HepG2 (cell line): ENCODE measurements around the gene KIFC1.

Source experiments
- BRD4 ChIP-seq: sonication (generic); formaldehyde crosslinking; IDR thresholded peaks from 2 replicates; pipeline ENCODE4 v1.4.0; 2020; ENCODE audit warnings: missing genetic modification reagents
- FOXM1 ChIP-seq: sonication (generic); formaldehyde crosslinking; IDR thresholded peaks from 2 replicates; pipeline ENCODE4 v1.5.0; 2020; ENCODE audit warnings: missing genetic modification reagents
- JUND ChIP-seq: sonication (generic); formaldehyde crosslinking; IDR thresholded peaks from 2 replicates; pipeline ENCODE4 v1.8.0; 2022; ENCODE audit warnings: mild to moderate bottlenecking, missing genetic modification reagents
- NR2C2 ChIP-seq: sonication (generic); formaldehyde crosslinking; IDR thresholded peaks from 2 replicates; pipeline ENCODE4 v1.4.0; 2020; ENCODE audit warnings: missing genetic modification reagents, mild to moderate bottlenecking, moderate library complexity, borderline replicate concordance
- POLR2A ChIP-seq, 2 experiments: IDR thresholded peaks; 2 replicates each; pipeline ENCODE4 v1.6.1; 2011; ENCODE audit warnings: low read depth in 2 of 2, low read length in 2 of 2, mild to moderate bottlenecking in 1 of 2, moderate library complexity in 1 of 2; ENCODE audit not compliant: insufficient read depth in 1 of 2
- RBAK ChIP-seq: sonication (generic); formaldehyde crosslinking; IDR thresholded peaks from 2 replicates; pipeline ENCODE4 v1.5.1; 2020; ENCODE audit warnings: mild to moderate bottlenecking, missing genetic modification reagents
- REXO4 ChIP-seq: sonication (generic); formaldehyde crosslinking; IDR thresholded peaks from 2 replicates; pipeline ENCODE4 v1.8.0; 2022; ENCODE audit warnings: missing genetic modification reagents, mild to moderate bottlenecking, borderline replicate concordance
- YY1 ChIP-seq: IDR thresholded peaks from 2 replicates; pipeline ENCODE4 v1.6.1; 2011; ENCODE audit warnings: low read length, low read depth, moderate library complexity, mild to moderate bottlenecking; ENCODE audit not compliant: insufficient read depth, insufficient replicate concordance
- ZHX1 ChIP-seq: sonication (generic); formaldehyde crosslinking; IDR thresholded peaks from 2 replicates; pipeline ENCODE4 v1.8.1; 2022; ENCODE audit warnings: low read depth, mild to moderate bottlenecking, missing genetic modification reagents
- ZNF138 ChIP-seq: sonication (generic); formaldehyde crosslinking; IDR thresholded peaks from 2 replicates; pipeline ENCODE4 v1.5.0; 2020; ENCODE audit warnings: mild to moderate bottlenecking, low read depth, missing genetic modification reagents
- ZNF747 ChIP-seq: sonication (generic); formaldehyde crosslinking; IDR thresholded peaks from 2 replicates; pipeline ENCODE4 v1.8.1; 2023; ENCODE audit warnings: missing genetic modification reagents, mild to moderate bottlenecking, borderline replicate concordance

GRCh38 chr6:33426590-33427511 is 35.2 kb downstream of the KIFC1 start:
- no peak for TF ChIP-seq NR2C2 (CRISPR knock-in tag)
- TF ChIP-seq BRD4 (CRISPR knock-in tag): no peak
- TF ChIP-seq FOXM1: no peak
- no peak for TF ChIP-seq JUND
- TF ChIP-seq ZNF138 (CRISPR knock-in tag): no peak
- no peak for TF ChIP-seq ZHX1 (CRISPR knock-in tag)
- no peak for TF ChIP-seq YY1
- no peak for TF ChIP-seq REXO4
- TF ChIP-seq POLR2A (IDR thresholded peaks at IDR 0.05; ENCODE audit: insufficient read depth in 1 of 2, low read depth in 2 of 2, low read length in 2 of 2): no peak
- TF ChIP-seq ZNF747 (CRISPR knock-in tag): no peak
- TF ChIP-seq RBAK (CRISPR knock-in tag): no peak
